Measurements from ENCODE around the gene PNLIPRP2. TPM values are rescaled to one million over a fixed set of nuclear protein-coding genes. Genes with fewer than 3 reads are reported as not detected.

The PNLIPRP2 gene
- total and polyA plus RNA-seq, 2 of the 8 experiments (the other 6 are each of a cell fraction or from before 2014, with no cell fraction given): 0.11 TPM; not detected in 1

DNA sequence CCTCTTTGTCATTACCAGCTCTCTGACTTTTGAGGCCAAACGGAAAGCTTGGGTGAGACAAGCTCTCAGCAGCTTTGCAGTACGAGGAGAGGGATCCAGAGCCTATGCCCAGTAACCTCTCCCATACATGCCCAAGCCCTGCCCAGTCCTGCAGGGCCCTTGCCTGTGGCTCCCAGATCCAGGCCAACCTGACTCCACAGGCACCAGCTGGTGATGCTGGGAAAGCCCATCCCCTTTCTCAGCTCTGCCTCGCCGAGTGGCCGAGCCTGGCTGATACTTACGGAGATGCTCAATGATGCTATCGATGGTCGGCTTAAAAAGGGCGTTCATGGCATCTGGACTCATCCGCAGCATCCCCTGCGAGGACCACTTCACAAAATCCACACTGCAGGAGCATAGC is 55.4 kb downstream of the PNLIPRP2 start:
- no peak overlapping the region for H2BK20ac ChIP-seq (ENCODE audit: low read length)
- H2BK15ac ChIP-seq (ENCODE audit: low read length): no peak overlapping the region
- H4K20me1 ChIP-seq (replicated peaks in 1 of 2; ENCODE audit: control insufficient read depth in 1 of 2, insufficient read depth in 2 of 2, low read length in 2 of 2): no peaks in the 10 kb centered on the region
- no peak overlapping the region for H3K9ac ChIP-seq (replicated peaks in 1 of 4; ENCODE audit: extremely low read depth in 1 of 4, low read depth in 3 of 4, low read length in 3 of 4)
- H3K4me2 ChIP-seq (ENCODE audit: insufficient read depth in 1 of 2, low read depth in 2 of 2, low read length in 2 of 2): no peak overlapping the region
- no peaks in the 10 kb centered on the region for H3K36me3 ChIP-seq (ENCODE audit: control insufficient read depth in 2 of 4, insufficient read depth in 4 of 4, low read length in 3 of 4)
- WGBS, 2 experiments (ENCODE audit: extremely low coverage in 1 of 2, insufficient coverage in 1 of 2, insufficient read length in 1 of 2, insufficient replicate concordance in 2 of 2, low coverage in 1 of 2, low lambda C conversion rate in 2 of 2, missing lambda C conversion rate in 1 of 2): 95% methylated on average over 11 of the region's 11 CpGs; no CpG with 5 or more reads in 1 of the 2 experiments
- H3K4me3 ChIP-seq (ENCODE audit: extremely low read depth in 1 of 4, insufficient read depth in 2 of 4, low read depth in 3 of 4, low read length in 4 of 4): no peak overlapping the region
- H3K56ac ChIP-seq (replicated peaks; ENCODE audit: insufficient read length, low read depth, low read length): no peak overlapping the region
- H3K23me2 ChIP-seq (ENCODE audit: low read depth, low read length): no peaks in the 10 kb centered on the region
- H4K91ac ChIP-seq (replicated peaks; ENCODE audit: insufficient read length, low read length): no peak overlapping the region
- DNase-seq (ENCODE audit: low read depth in 1 of 2, low spot score in 2 of 2) (no peak), FAIRE-seq (no peak)
- no peak overlapping the region for H2BK5ac ChIP-seq (ENCODE audit: low read depth, low read length)
- no peaks in the 10 kb centered on the region for H3K79me1 ChIP-seq (ENCODE audit: low read depth, low read length)
- H3K18ac ChIP-seq (ENCODE audit: extremely low read depth, low read length): no peak overlapping the region
- no peak overlapping the region for H3K27ac ChIP-seq (ENCODE audit: low read depth, low read length)
- H3K23ac ChIP-seq (ENCODE audit: insufficient read length): no peak overlapping the region
- POLR2A ChIA-PET (ENCODE audit: partially characterized antibody): interaction anchor here (0.6 kb wide), 1 partner anchor 173 kb away, joined by 4 read pairs; the partner anchor contains the start of gene ENO4
- CTCF ChIA-PET (ENCODE audit: partially characterized antibody): interaction anchor here (0.7 to 3.3 kb wide), 9 partner anchors 7 to 490 kb away, joined by 3 to 13 read pairs (median 5); no protein-coding TSS in a partner anchor
- H3K14ac ChIP-seq (ENCODE audit: insufficient read length): no peak overlapping the region
- H2AFZ ChIP-seq (ENCODE audit: low read length): no peak overlapping the region
- no peak overlapping the region for H4K5ac ChIP-seq (ENCODE audit: insufficient read length, low read depth, low read length)
- TF ChIP-seq EGR1 (IDR thresholded peaks at IDR 0.05; ENCODE audit: borderline replicate concordance, low read depth, low read length) (no peak), KDM5A (IDR thresholded peaks at IDR 0.05; ENCODE audit: low read length) (no peak), SIN3A (conservative IDR thresholded peaks at IDR 0.05 in 1 of 2, IDR thresholded peaks at IDR 0.05 in 1 of 2; ENCODE audit: low read depth in 1 of 2, low read length in 2 of 2) (no peak)
- TF ChIP-seq, protein P1, sequence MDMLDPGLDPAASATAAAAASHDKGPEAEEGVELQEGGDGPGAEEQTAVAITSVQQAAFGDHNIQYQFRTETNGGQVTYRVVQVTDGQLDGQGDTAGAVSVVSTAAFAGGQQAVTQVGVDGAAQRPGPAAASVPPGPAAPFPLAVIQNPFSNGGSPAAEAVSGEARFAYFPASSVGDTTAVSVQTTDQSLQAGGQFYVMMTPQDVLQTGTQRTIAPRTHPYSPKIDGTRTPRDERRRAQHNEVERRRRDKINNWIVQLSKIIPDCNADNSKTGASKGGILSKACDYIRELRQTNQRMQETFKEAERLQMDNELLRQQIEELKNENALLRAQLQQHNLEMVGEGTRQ (IDR thresholded peaks at IDR 0.05; ENCODE audit: low read length): no peak
- no peak overlapping the region for H2BK120ac ChIP-seq (replicated peaks; ENCODE audit: low read depth, low read length)
- H3K79me2 ChIP-seq (ENCODE audit: control insufficient read depth in 1 of 2, insufficient read depth in 2 of 2, low read length in 2 of 2): no peaks in the 10 kb centered on the region
- peaks cover 0 to 3% (median 0%) of the 10 kb centered on the region in 4 experiments; a peak in 1 of 7 replicates for H3K4me1 ChIP-seq (replicated peaks in 1 of 4; ENCODE audit: control insufficient read depth in 3 of 4, insufficient read depth in 4 of 4, low read length in 3 of 4)
- H2AK5ac ChIP-seq (ENCODE audit: low read depth, low read length): no peak overlapping the region
- no peak overlapping the region for H3K4ac ChIP-seq (replicated peaks; ENCODE audit: insufficient read length, low read depth, low read length)
- H2BK12ac ChIP-seq (ENCODE audit: low read depth, low read length): peak overlapping the region; percentile 43; the same call in 1 of the 2 replicates
- no peak overlapping the region; the same call in 1 of the 2 replicates for H4K8ac ChIP-seq (ENCODE audit: extremely low read depth, insufficient read depth, low read length)
- no peaks in the 10 kb centered on the region for H3K9me3 ChIP-seq (ENCODE audit: insufficient read depth in 2 of 2, low read depth in 1 of 2, low read length in 1 of 2)
- no peaks in the 10 kb centered on the region for H3K27me3 ChIP-seq (replicated peaks in 1 of 4; ENCODE audit: control insufficient read depth in 3 of 4, extremely low read depth in 1 of 4, insufficient read depth in 3 of 4, low read length in 3 of 4)
